GM19240 (cell line): ENCODE measurements around the gene NKX2-8.

Experiments used
- DNase-seq: peaks from one replicate; pipeline ENCODE4 v3.0.0; 2011; ENCODE audit warnings: low spot score; ENCODE audit not compliant: insufficient read length

NKX2-8 gene

GRCh38 chr14:36582011-36582873 lies at the start of gene NKX2-8:
Gene NKX2-8, minus strand, starts transcription at chr14:36582614. Its CDS starts 225 bp downstream, at chr14:36582389.
- DNase-seq, result no peak

GRCh38 chr14:36627981-36628380 lies 45.6 kb upstream of the NKX2-8 start:
- no peak for DNase-seq

- no peak for DNase-seq
Measured at GRCh38 chr14:36626151-36626550, 43.7 kb upstream of the NKX2-8 start.

GRCh38 chr14:36625436-36625835 lies 43.0 kb upstream of the NKX2-8 start:
- DNase-seq, result no peak

- no peak for DNase-seq
Measured at GRCh38 chr14:36625014-36625413, 42.6 kb upstream of the NKX2-8 start.

GRCh38 chr14:36619853-36620252 lies 37.4 kb upstream of the NKX2-8 start:
- DNase-seq, result no peak

GRCh38 chr14:36619131-36619530 lies 36.7 kb upstream of the NKX2-8 start:
- DNase-seq, result no peak

GRCh38 chr14:36618641-36619040 lies 36.2 kb upstream of the NKX2-8 start:
- DNase-seq, result no peak

- no peak for DNase-seq
Measured at GRCh38 chr14:36617824-36618223, 35.4 kb upstream of the NKX2-8 start.

GRCh38 chr14:36605506-36605857 lies 23.1 kb upstream of the NKX2-8 start:
- DNase-seq, result no peak

GRCh38 chr14:36604757-36605505 lies 22.5 kb upstream of the NKX2-8 start:
- peak; percentile 24 for DNase-seq

GRCh38 chr14:36600431-36600830 lies 18.0 kb upstream of the NKX2-8 start:
- no peak for DNase-seq

- DNase-seq, result no peak
Measured at GRCh38 chr14:36591482-36591881, 9.1 kb upstream of the NKX2-8 start.

- no peak for DNase-seq
Measured at GRCh38 chr14:36588788-36589187, 6.4 kb upstream of the NKX2-8 start.

- no peak for DNase-seq
Measured at GRCh38 chr14:36588119-36588518, 5.7 kb upstream of the NKX2-8 start.

- no peak for DNase-seq
Measured at GRCh38 chr14:36585100-36585499, 2.7 kb upstream of the NKX2-8 start.

- no peak for DNase-seq
Measured at GRCh38 chr14:36583893-36584811, 1.7 kb upstream of the NKX2-8 start.

GRCh38 chr14:36583242-36583892 lies 953 bp upstream of the NKX2-8 start:
- no peak for DNase-seq

- no peak for DNase-seq
Measured at GRCh38 chr14:36582874-36583241, 444 bp upstream of the NKX2-8 start.

- DNase-seq, result no peak
Measured at GRCh38 chr14:36580856-36581831, 1.3 kb downstream of the NKX2-8 start.
